HG03159 (cell line): Measurements from ENCODE around the gene CD1E.
"Not testable (repeated sequence)": the region's sequence is repeated elsewhere in the genome, so short reads cannot be mapped to it uniquely, and the experiment has no call there.

Experiments used
- ATAC-seq: cut with Tn5 transposase; IDR thresholded peaks from one replicate; pipeline ENCODE4 v1.9.1; 2021; ENCODE audit warnings: mild to moderate bottlenecking, moderate library complexity; ENCODE audit not compliant: unreplicated experiment

The CD1E gene

GRCh38 chr1:158353303-158354075 lies at the start of gene CD1E:
CD1E (plus strand) TSS chr1:158353894; CDS start chr1:158353989, 95 bp downstream.
- no peak for ATAC-seq

GRCh38 chr1:158310623-158311022 lies 43.1 kb upstream of the CD1E start:
- ATAC-seq: no peak

- no peak for ATAC-seq
Observed at GRCh38 chr1:158311066-158311465, 42.6 kb upstream of the CD1E start.

GRCh38 chr1:158323866-158324265 lies 29.8 kb upstream of the CD1E start:
- no peak for ATAC-seq

- ATAC-seq: no peak
Observed at GRCh38 chr1:158324395-158324794, 29.3 kb upstream of the CD1E start.

- ATAC-seq: no peak
Observed at GRCh38 chr1:158327481-158327880, 26.2 kb upstream of the CD1E start.

- no peak for ATAC-seq
Observed at GRCh38 chr1:158328426-158328825, 25.3 kb upstream of the CD1E start.

- ATAC-seq: no peak
Observed at GRCh38 chr1:158329300-158329699, 24.4 kb upstream of the CD1E start.

- ATAC-seq: no peak
Observed at GRCh38 chr1:158329733-158330132, 24.0 kb upstream of the CD1E start.

GRCh38 chr1:158330391-158331105 lies 23.1 kb upstream of the CD1E start:
- no peak for ATAC-seq

GRCh38 chr1:158331106-158331425 lies 22.6 kb upstream of the CD1E start:
- no peak for ATAC-seq

GRCh38 chr1:158331481-158332150 lies 22.1 kb upstream of the CD1E start, which contains the start of gene CD1B:
CD1B (minus strand) TSS chr1:158331531; CDS start chr1:158331423, 108 bp downstream.
- ATAC-seq: no peak

- ATAC-seq: no peak
Observed at GRCh38 chr1:158333405-158334155, 20.1 kb upstream of the CD1E start.

GRCh38 chr1:158334526-158335212 lies 19.0 kb upstream of the CD1E start:
- no peak for ATAC-seq

GRCh38 chr1:158335213-158335532 lies 18.5 kb upstream of the CD1E start:
- ATAC-seq: no peak

GRCh38 chr1:158336413-158336812 lies 17.3 kb upstream of the CD1E start:
- not testable (repeated sequence) for ATAC-seq

- ATAC-seq: not testable (repeated sequence)
Observed at GRCh38 chr1:158348946-158349345, 4.7 kb upstream of the CD1E start.

GRCh38 chr1:158354255-158354654 lies 561 bp downstream of the CD1E start:
- ATAC-seq: no peak

GRCh38 chr1:158355773-158356285 lies 2.1 kb downstream of the CD1E start:
- ATAC-seq: no peak

- no peak for ATAC-seq
Observed at GRCh38 chr1:158356616-158357015, 2.9 kb downstream of the CD1E start.
